8988T (cell line): ENCODE data around the gene NLK.
"Not testable (repeated sequence)": the region's sequence is repeated elsewhere in the genome, so short reads cannot be mapped to it uniquely, and the experiment has no call there.

Experiments used
- DNase-seq: peaks from one replicate; pipeline ENCODE4 v3.0.0; 2011

NLK gene

GRCh38 chr17:28236033-28236653 lies 193.7 kb downstream of the NLK start:
- not testable (repeated sequence) for DNase-seq

GRCh38 chr17:28238547-28239270 lies 196.2 kb downstream of the NLK start:
- not testable (repeated sequence) for DNase-seq

GRCh38 chr17:28239271-28239624 lies 196.8 kb downstream of the NLK start:
- no peak for DNase-seq

GRCh38 chr17:28240688-28241340 lies 198.3 kb downstream of the NLK start:
- DNase-seq = no peak

GRCh38 chr17:28242791-28243190 lies 200.3 kb downstream of the NLK start:
- no peak for DNase-seq

GRCh38 chr17:28243268-28243667 lies 200.8 kb downstream of the NLK start:
- DNase-seq = not testable (repeated sequence)

- DNase-seq = no peak
These were observed 202.0 kb downstream of the NLK start for GRCh38 chr17:28244446-28244845.
